HEK293 (cell line): Measurements from ENCODE around the gene NF2.

Source experiments
- GLI2 ChIP-seq: fragments of 450-650 bp; formaldehyde crosslinking; IDR thresholded peaks from 2 replicates; pipeline ENCODE4; 2017; ENCODE audit warnings: missing biosample characterization, missing genetic modification characterization, low read depth, borderline replicate concordance
- HOXA7 ChIP-seq: sonication (generic); formaldehyde crosslinking; IDR thresholded peaks from 2 replicates; pipeline ENCODE4 v1.8.1; 2022; ENCODE audit warnings: missing genetic modification reagents, borderline replicate concordance
- IKZF3 ChIP-seq: fragments of 450-650 bp; IDR thresholded peaks from 2 replicates; pipeline ENCODE4 v1.5.0; 2018; ENCODE audit warnings: missing biosample characterization, mild to moderate bottlenecking, missing genetic modification characterization, moderate library complexity
- OSR2 ChIP-seq: fragments of 450-650 bp; formaldehyde crosslinking; IDR thresholded peaks from 2 replicates; pipeline ENCODE4 v1.5.1; 2016; ENCODE audit warnings: missing biosample characterization, missing genetic modification characterization
- RBAK ChIP-seq: fragments of 450-650 bp; formaldehyde crosslinking; IDR thresholded peaks from 2 replicates; pipeline ENCODE4 v1.5.1; 2016; ENCODE audit warnings: missing biosample characterization, missing genetic modification characterization
- SCRT2 ChIP-seq: fragments of 450-650 bp; formaldehyde crosslinking; IDR thresholded peaks from 2 replicates; pipeline ENCODE4 v1.5.1; 2016; ENCODE audit warnings: missing biosample characterization, missing genetic modification characterization
- ZBTB10 ChIP-seq: fragments of 450-650 bp; formaldehyde crosslinking; IDR thresholded peaks from 2 replicates; pipeline ENCODE4 v1.5.1; 2016; ENCODE audit warnings: missing biosample characterization, missing genetic modification characterization
- ZBTB44 ChIP-seq: fragments of 450-650 bp; IDR thresholded peaks from 2 replicates; pipeline ENCODE4 v1.5.1; 2018; ENCODE audit warnings: missing biosample characterization, mild to moderate bottlenecking, missing genetic modification characterization
- ZBTB48 ChIP-seq: fragments of 450-650 bp; formaldehyde crosslinking; IDR thresholded peaks from 2 replicates; pipeline ENCODE4 v1.5.1; 2016; ENCODE audit warnings: missing biosample characterization, missing genetic modification characterization
- ZNF10 ChIP-seq: fragments of 450-650 bp; formaldehyde crosslinking; IDR thresholded peaks from 2 replicates; pipeline ENCODE4 v1.5.1; 2017; ENCODE audit warnings: missing biosample characterization, missing genetic modification characterization
- ZNF114 ChIP-seq: fragments of 450-650 bp; formaldehyde crosslinking; IDR thresholded peaks from 2 replicates; pipeline ENCODE4 v1.5.0; 2017; ENCODE audit warnings: missing biosample characterization, missing genetic modification characterization
- ZNF169 ChIP-seq: fragments of 450-650 bp; formaldehyde crosslinking; IDR thresholded peaks from 2 replicates; pipeline ENCODE4 v1.5.1; 2016; ENCODE audit warnings: missing biosample characterization, missing genetic modification characterization
- ZNF174 ChIP-seq: fragments of 450-650 bp; formaldehyde crosslinking; IDR thresholded peaks from 2 replicates; pipeline ENCODE4 v1.5.0; 2017; ENCODE audit warnings: missing biosample characterization, mild to moderate bottlenecking, missing genetic modification characterization
- ZNF184 ChIP-seq: fragments of 450-650 bp; IDR thresholded peaks from 2 replicates; pipeline ENCODE4 v1.5.1; 2018; ENCODE audit warnings: missing biosample characterization, mild to moderate bottlenecking, missing genetic modification characterization
- ZNF2 ChIP-seq: fragments of 450-650 bp; formaldehyde crosslinking; IDR thresholded peaks from 2 replicates; pipeline ENCODE4 v1.5.1; 2016; ENCODE audit warnings: missing biosample characterization, missing genetic modification characterization
- ZNF214 ChIP-seq: fragments of 450-650 bp; formaldehyde crosslinking; IDR thresholded peaks from 2 replicates; pipeline ENCODE4 v1.5.1; 2017; ENCODE audit warnings: missing biosample characterization, mild to moderate bottlenecking, missing genetic modification characterization, borderline replicate concordance
- ZNF266 ChIP-seq: fragments of 450-650 bp; formaldehyde crosslinking; IDR thresholded peaks from 2 replicates; pipeline ENCODE4 v1.5.1; 2016; ENCODE audit warnings: missing biosample characterization, missing genetic modification characterization, low read depth
- ZNF350 ChIP-seq: fragments of 450-650 bp; formaldehyde crosslinking; IDR thresholded peaks from 2 replicates; pipeline ENCODE4 v1.5.0; 2017; ENCODE audit warnings: missing biosample characterization, mild to moderate bottlenecking, missing genetic modification characterization
- ZNF366 ChIP-seq: fragments of 450-650 bp; formaldehyde crosslinking; conservative IDR thresholded peaks from 2 replicates; pipeline ENCODE4 v1.5.1; 2016; ENCODE audit warnings: missing biosample characterization, missing genetic modification characterization
- ZNF501 ChIP-seq: fragments of 450-650 bp; formaldehyde crosslinking; IDR thresholded peaks from 2 replicates; pipeline ENCODE4 v1.5.1; 2016; ENCODE audit warnings: missing biosample characterization, missing genetic modification characterization
- ZNF510 ChIP-seq: fragments of 450-650 bp; formaldehyde crosslinking; IDR thresholded peaks from 2 replicates; pipeline ENCODE4 v1.5.1; 2018; ENCODE audit warnings: mild to moderate bottlenecking, missing genetic modification characterization, missing biosample characterization; ENCODE audit not compliant: insufficient replicate concordance
- ZNF555 ChIP-seq: fragments of 450-650 bp; formaldehyde crosslinking; conservative IDR thresholded peaks from 2 replicates; pipeline ENCODE4 v1.5.1; 2017; ENCODE audit warnings: missing biosample characterization, mild to moderate bottlenecking, missing genetic modification characterization, inconsistent platforms
- ZNF624 ChIP-seq: fragments of 450-650 bp; formaldehyde crosslinking; IDR thresholded peaks from 2 replicates; pipeline ENCODE4 v1.5.1; 2017; ENCODE audit warnings: missing biosample characterization, missing genetic modification characterization
- ZNF629 ChIP-seq: fragments of 450-650 bp; formaldehyde crosslinking; IDR thresholded peaks from 2 replicates; pipeline ENCODE4 v1.5.1; 2017; ENCODE audit warnings: missing biosample characterization, missing genetic modification characterization
- ZNF660 ChIP-seq: fragments of 450-650 bp; IDR thresholded peaks from 2 replicates; pipeline ENCODE4 v1.5.1; 2018; ENCODE audit warnings: missing biosample characterization, mild to moderate bottlenecking, missing genetic modification characterization
- ZNF664 ChIP-seq: fragments of 450-650 bp; formaldehyde crosslinking; IDR thresholded peaks from 2 replicates; pipeline ENCODE4 v1.5.1; 2016; ENCODE audit warnings: missing biosample characterization, missing genetic modification characterization
- ZNF707 ChIP-seq: fragments of 450-650 bp; formaldehyde crosslinking; IDR thresholded peaks from 2 replicates; pipeline ENCODE4 v1.5.1; 2016; ENCODE audit warnings: missing biosample characterization, missing genetic modification characterization
- ZNF777 ChIP-seq: fragments of 450-650 bp; formaldehyde crosslinking; IDR thresholded peaks from 2 replicates; pipeline ENCODE4 v1.5.1; 2017; ENCODE audit warnings: missing biosample characterization, missing genetic modification characterization, borderline replicate concordance
- ZSCAN4 ChIP-seq: fragments of 450-650 bp; formaldehyde crosslinking; IDR thresholded peaks from 2 replicates; pipeline ENCODE4 v1.5.1; 2017; ENCODE audit warnings: missing biosample characterization, missing genetic modification characterization
- ZXDB ChIP-seq: fragments of 450-650 bp; formaldehyde crosslinking; IDR thresholded peaks from 2 replicates; pipeline ENCODE4 v1.5.1; 2016; ENCODE audit warnings: missing biosample characterization, missing genetic modification characterization
- TF ChIP-seq, protein P1 (sequence below): fragments of 450-650 bp; formaldehyde crosslinking; conservative IDR thresholded peaks from 2 replicates; pipeline ENCODE4 v1.5.1; 2016; ENCODE audit warnings: low read depth, missing biosample characterization, missing genetic modification characterization
- TF ChIP-seq, protein P2 (sequence below): fragments of 450-650 bp; formaldehyde crosslinking; IDR thresholded peaks from 2 replicates; pipeline ENCODE4 v1.5.1; 2017; ENCODE audit warnings: missing biosample characterization, missing genetic modification characterization

Gene NF2

DNA sequence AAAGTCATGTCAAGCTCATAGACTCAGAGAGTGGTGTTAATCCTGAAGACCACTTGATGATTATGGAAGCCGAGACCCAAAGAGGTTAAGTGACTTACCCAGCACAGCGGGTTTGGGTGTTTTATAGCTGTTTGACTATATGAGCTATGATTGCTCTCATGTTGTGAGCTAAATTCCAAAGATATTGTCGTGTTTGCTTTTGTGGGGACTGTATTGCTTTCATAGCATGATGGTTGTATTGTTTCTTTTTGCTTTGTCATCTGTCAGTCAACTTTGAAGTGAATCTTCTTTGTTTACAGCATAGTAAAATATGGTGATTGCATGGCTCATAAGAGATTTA is 23.7 kb downstream of the NF2 start (continued):
- TF ChIP-seq ZNF777 (tag by site-specific recombination) (no peak), ZSCAN4 (tag by site-specific recombination) (no peak), ZNF174 (tag by site-specific recombination) (no peak), RBAK (no peak), ZBTB44 (tag by site-specific recombination) (no peak), ZBTB10 (tag by site-specific recombination) (no peak), ZNF114 (tag by site-specific recombination) (no peak), ZNF184 (tag by site-specific recombination) (no peak), ZNF214 (no peak), ZBTB48 (no peak), ZNF501 (tag by site-specific recombination) (no peak), ZNF350 (tag by site-specific recombination) (no peak), ZNF2 (tag by site-specific recombination) (no peak), ZNF266 (tag by site-specific recombination) (no peak), GLI2 (peak; percentile 58; the same call in 1 of the 2 replicates), SCRT2 (tag by site-specific recombination) (peak; percentile 65), ZNF664 (tag by site-specific recombination) (no peak), ZNF366 (tag by site-specific recombination) (no peak), ZXDB (no peak), OSR2 (tag by site-specific recombination) (peak; percentile 74), HOXA7 (CRISPR knock-in tag) (no peak), ZNF10 (no peak), ZNF707 (tag by site-specific recombination) (no peak), ZNF555 (tag by site-specific recombination) (no peak), ZNF624 (tag by site-specific recombination) (no peak), ZNF169 (no peak), IKZF3 (peak; percentile 67), ZNF660 (tag by site-specific recombination) (no peak), ZNF510 (no peak), ZNF629 (peak; percentile 37)
- TF ChIP-seq, protein P1, sequence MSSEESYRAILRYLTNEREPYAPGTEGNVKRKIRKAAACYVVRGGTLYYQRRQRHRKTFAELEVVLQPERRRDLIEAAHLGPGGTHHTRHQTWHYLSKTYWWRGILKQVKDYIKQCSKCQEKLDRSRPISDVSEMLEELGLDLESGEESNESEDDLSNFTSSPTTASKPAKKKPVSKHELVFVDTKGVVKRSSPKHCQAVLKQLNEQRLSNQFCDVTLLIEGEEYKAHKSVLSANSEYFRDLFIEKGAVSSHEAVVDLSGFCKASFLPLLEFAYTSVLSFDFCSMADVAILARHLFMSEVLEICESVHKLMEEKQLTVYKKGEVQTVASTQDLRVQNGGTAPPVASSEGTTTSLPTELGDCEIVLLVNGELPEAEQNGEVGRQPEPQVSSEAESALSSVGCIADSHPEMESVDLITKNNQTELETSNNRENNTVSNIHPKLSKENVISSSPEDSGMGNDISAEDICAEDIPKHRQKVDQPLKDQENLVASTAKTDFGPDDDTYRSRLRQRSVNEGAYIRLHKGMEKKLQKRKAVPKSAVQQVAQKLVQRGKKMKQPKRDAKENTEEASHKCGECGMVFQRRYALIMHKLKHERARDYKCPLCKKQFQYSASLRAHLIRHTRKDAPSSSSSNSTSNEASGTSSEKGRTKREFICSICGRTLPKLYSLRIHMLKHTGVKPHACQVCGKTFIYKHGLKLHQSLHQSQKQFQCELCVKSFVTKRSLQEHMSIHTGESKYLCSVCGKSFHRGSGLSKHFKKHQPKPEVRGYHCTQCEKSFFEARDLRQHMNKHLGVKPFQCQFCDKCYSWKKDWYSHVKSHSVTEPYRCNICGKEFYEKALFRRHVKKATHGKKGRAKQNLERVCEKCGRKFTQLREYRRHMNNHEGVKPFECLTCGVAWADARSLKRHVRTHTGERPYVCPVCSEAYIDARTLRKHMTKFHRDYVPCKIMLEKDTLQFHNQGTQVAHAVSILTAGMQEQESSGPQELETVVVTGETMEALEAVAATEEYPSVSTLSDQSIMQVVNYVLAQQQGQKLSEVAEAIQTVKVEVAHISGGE (tag by site-specific recombination) = no peak
- TF ChIP-seq, protein P2, sequence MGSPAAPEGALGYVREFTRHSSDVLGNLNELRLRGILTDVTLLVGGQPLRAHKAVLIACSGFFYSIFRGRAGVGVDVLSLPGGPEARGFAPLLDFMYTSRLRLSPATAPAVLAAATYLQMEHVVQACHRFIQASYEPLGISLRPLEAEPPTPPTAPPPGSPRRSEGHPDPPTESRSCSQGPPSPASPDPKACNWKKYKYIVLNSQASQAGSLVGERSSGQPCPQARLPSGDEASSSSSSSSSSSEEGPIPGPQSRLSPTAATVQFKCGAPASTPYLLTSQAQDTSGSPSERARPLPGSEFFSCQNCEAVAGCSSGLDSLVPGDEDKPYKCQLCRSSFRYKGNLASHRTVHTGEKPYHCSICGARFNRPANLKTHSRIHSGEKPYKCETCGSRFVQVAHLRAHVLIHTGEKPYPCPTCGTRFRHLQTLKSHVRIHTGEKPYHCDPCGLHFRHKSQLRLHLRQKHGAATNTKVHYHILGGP (tag by site-specific recombination) = no peak
